ENCODE data around the gene NEURL4.
A peak's percentile ranks its signal among the peaks of the same experiment; 100 is the strongest.

NEURL4 gene

DNA sequence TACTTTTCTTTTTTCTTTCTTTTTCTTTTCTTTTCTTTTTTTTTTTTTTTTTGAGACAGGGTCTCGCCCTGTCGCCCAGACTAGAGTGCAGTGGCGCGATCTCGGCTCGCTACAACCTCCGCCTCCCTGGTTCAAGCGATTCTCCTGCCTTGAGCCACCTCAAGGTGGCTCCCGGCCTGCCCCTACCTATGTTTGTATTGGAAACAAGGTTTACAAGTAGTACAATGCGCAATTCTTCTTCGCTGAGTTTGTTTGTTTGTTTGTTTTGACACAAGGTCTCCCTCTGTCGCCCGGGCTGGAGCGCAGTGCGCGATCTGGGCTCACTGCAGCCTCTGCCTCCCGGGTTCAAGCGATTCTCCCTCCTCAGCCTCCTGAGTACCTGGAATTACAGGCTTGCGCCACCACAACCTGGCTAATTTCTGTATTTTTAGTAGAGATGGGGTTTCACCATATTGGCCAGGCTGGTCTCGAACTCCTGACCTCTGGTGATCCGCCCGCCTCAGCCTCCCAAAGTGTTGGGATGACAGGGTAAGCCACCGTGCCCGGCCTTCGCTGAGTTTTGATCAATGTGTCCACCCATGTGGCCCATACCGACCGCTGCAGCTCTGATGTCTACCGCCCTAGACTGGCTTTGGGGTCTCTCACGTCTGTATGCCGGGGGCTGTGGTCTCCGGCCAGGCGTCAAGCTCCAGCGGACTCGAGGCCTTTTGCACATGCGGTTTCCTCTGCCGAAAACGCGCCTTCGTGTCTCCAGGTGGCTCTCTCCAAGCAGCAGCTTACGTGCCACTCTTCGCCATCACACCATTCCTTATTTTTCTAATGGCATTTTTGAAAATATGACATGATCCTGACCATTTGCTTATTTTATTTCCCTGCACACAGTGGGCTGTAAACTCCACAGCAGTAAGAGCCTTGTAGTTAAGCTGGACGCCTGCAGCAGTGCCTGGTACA is 33.6 kb downstream of the NEURL4 start:
- DNase-seq, result no peak

DNA sequence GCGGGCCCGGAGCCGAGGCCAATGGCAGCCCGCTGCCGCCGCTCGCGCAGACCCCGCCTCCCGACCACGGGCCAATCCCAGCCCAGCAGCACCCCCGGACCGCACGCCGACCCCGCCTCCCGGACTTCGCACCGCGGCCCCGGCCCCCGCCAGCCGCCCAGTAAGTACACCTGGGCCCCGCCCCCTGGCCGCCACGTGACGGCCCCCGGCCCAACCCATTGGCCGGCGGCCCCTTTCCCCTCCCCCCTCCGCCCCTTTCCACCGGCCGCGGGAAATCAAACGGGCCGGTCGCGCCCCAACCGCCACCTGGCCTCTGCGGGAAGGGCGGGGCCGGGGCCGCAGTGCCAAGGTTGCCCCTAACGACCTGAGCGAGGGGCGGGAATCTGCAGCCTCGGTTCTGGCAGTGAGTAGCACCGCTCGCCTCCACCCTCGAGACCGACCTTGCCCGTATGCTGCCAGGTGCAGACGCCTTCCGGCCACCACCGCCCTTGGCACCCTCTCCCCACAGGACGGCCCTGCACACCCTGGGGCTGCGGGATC is 34.5 kb downstream of the NEURL4 start, which contains the start of gene YBX2:
YBX2 (minus strand) TSS at position 26 of the 540 bp plus-strand sequence. CDS start 139 bp downstream, outside the sequence.
- peak; percentile 72 for DNase-seq

DNA sequence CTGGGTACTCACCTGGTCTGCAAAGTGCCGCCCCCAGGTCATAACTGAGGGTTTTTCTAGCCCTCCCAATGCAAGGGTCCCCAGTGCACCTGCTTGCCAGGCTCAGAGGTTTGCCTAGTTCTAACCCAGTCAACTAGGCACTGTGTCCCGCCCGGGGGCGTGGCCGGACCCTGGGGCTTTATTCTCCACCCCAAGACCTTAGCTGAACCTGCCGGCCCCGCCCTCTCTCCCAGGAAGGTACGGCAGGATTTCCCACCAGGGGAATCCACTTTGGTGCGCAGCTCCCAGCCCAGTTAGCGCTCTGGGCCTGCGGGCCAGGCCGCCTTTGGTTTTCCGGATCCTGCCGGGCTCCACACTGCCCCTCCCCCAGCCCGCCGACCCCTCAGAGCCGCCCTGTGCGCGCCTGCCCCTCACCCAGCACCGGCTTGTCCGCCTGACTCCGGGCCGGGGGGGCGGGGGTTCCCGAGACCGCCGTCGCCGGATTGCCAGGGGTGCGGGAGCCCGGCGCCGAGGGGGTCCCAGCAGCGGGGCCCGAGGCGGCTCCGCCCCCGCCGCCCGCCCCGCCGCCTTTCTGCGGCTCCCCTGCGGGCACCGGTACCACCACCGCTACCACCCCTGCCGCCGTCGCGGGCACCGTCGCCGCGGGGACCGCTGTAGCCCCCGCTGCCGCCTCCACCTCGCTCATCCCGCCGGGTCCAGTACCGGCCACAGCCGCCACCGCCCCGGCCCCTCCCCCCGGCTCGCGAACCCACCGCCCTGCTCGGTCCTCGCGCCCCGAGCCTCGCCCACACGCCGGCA is 35.1 kb downstream of the NEURL4 start:
- peak; percentile 72 for DNase-seq

DNA sequence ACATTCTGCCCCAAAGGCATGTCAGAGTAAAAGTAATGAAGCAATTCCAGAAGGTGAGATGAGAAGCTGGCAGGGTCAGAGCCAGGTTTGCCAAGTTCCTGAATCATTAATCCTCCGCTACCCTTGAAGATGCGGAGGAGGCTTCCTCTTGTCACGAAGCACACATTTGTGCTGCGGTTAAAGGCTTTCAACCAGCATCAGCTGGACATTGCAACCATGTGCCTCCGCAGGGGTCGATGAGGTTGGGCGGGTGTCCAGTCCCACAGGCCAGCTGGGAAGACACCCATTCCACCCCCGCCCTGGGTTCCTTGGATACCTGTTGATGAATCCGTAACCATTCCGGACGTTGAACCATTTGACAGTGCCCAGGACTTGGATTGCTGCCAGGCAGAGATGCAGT is 36.0 kb downstream of the NEURL4 start:
- no peak for DNase-seq

DNA sequence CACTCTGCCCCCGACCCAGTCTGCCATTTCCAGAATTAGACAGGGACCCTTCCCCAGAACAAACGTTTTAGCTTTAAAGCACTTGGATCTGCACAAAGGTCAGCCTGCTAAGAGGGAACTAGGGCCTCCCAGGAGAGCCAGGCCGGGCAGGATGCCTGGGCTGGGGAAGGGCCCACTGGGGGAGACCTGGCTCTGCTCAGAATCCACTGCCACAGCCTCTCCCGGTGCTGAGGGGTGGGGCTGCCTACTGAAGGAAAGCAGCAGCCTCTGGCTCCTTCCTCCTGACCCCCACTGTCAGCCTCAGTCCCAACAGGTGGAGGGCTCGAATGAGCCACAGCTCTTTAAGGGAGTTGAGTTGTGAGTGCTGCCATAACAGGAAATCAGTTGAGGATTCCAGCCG is 36.4 kb downstream of the NEURL4 start:
- no peak for DNase-seq

DNA sequence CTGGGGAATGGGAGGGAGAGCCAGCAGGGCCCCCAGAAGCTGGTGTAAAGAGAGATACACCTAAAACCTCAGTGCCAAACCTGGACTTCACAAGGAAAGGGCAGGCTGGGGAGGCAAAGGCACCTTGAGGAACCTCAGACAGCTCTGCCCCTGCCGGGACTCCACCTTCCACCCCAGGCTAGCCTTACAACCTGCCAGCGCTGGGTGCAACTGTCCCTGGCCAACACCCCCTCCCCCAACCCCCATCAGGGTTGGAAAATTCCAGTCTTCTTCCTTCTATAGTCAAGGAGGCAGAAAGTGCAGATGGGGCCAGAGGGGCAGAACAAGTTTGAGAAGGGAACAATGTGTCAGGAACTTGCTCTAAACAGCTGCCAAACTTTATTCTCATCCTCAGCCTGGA is 36.9 kb downstream of the NEURL4 start:
- no peak for DNase-seq

DNA sequence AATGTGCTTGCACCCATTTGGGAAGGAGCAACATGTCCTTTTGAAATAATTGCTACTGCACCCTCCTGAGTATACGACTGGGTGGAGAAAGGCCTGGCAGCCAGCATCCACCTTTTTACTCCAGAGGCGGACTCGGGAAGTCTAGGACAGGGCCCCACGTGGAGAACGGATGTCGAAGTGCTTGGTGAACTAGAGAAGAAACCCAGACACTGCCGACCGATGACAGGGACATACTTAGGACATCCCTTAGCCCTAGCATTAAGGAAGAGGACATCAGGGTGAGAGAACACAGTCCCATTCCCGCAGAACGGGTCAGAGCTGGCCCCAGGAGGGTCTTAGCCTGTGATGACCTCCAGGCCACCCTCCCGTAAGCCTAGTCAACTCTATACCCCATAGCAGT is 38.5 kb downstream of the NEURL4 start:
- no peak for DNase-seq

DNA sequence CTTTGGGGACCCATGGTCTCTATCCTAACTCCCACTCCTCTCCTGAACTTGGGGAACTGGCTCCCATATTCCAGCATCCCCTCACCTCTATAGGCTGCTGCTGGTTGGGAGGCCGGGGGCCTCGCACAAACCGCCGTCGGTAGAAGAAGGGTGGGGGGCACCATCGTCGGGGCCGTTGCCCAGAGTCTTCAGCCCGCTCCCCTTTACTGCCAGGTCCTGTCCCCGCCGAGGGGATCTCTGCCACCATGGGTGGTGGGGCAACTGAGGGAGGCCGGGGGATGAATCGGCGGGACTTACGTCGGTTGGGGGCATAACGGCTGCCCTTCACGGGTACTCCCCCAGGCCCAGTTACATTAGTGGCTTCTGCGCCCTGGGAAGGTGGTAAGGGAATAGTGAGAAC is 39.0 kb downstream of the NEURL4 start:
- DNase-seq, result no peak

DNA sequence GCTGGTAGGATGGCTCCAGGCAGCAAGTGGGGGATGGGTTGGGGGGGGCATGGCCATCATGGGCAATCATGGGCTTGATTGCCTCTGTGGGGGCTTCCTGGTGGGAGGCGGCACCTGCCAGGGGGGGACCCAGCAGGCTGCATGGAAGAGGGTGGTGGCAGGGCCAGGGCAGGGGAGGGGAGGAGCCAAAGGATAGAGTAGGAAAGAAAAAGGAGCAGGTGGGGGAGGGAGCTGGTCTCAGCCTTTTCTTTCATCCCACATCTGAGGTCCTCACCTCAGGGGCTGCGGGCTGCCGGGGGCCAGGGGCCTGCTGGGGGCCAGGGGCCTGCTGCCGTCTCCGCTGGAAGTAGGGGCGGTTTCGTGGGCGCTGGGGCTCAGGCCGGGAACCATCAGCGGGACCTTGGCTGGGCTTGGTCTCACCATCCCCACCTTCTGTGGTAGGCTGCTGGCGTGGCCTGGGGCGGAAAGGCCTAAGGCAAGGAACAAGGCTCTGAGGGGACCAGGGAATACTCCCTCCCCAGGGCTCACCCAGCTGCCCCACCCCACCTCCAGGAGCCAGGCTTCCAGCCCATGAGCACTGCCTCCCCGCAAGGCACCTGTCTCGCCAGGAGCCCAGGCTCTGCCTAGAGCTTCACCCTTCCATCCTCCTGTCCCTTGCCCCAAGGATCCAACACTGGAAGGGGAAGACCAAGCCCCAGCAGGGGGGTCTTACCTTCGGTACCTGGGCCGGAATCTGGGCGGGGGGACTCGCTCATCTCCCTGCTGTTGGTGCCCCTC is 39.7 kb downstream of the NEURL4 start:
- no peak for DNase-seq

DNA sequence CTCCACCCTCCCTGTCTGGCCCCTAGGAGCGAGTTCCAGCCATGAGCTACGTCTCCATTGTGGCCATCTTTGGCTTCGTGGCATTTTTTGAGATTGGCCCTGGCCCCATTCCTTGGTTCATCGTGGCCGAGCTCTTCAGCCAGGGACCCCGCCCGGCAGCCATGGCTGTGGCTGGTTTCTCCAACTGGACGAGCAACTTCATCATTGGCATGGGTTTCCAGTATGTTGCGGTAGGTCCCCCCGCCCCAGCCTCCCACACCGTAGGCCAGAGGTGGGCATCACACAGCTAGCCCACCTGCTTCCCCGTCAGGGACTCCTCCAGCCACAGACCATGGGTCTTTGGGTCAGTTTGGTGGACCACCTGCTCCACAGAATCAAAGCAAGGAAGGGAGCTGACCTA is 43.5 kb downstream of the NEURL4 start:
- no peak for DNase-seq

DNA sequence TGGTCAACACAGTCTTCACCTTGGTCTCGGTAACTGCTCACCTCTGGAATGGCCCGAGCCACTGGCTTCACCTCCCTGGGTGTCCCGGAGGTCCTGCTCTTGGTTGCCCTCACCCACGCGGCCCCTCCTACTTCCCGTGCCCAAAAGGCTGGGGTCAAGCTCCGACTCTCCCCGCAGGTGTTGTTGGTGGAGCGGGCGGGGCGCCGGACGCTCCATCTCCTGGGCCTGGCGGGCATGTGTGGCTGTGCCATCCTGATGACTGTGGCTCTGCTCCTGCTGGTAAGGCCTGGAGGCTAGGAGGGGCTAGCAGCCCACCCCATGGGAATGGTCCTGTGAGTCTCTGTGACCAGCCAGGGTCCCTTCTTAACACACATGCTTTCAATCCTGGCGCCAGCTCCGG is 44.2 kb downstream of the NEURL4 start:
- no peak for DNase-seq

DNA sequence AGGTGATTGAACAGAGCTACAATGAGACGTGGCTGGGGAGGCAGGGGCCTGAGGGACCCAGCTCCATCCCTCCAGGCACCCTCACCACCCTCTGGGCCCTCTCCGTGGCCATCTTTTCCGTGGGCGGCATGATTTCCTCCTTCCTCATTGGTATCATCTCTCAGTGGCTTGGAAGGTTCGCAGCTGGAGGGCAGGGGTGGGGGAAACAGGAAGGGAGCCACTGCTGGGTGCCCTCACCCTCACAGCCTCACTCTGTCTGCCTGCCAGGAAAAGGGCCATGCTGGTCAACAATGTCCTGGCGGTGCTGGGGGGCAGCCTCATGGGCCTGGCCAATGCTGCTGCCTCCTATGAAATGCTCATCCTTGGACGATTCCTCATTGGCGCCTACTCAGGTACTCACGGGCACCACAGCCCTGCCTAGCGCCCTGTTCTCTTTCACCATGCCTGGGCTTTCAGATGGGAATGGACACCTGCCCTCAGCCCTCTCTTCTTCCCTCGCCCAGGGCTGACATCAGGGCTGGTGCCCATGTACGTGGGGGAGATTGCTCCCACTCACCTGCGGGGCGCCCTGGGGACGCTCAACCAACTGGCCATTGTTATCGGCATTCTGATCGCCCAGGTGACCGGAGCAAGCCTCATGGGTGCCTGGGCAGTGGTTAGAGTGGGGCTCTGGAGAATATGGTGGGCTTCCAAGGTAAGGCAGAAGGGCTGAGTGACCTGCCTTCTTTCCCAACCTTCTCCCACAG is 45.5 kb downstream of the NEURL4 start:
- no peak for DNase-seq

DNA sequence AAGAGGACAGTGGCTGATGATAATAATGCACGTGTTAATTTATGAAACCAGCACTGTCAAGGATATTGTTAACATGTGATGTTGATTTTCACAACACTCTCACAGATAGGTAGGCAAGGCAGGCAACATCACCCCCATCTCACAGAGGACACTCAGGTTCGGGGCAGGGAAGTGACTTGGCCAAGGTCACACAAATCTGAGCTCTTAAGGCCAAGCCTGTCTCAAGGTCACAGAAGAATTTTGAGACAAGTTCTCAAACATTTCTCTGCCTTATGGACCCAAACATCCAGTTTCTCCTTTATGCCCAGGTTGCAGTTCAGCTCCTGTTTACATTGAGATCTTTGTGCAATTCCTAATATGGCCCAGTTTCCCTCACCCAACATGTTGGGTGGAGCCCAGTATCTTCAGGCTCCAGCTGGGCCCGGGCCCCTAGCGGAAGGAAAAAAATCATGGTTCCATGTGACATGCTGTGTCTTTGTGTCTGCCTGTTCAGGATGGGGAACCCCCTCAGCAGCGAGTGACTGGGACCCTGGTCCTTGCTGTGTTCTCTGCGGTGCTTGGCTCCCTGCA is 46.3 kb downstream of the NEURL4 start:
- peak; percentile 90 for DNase-seq

DNA sequence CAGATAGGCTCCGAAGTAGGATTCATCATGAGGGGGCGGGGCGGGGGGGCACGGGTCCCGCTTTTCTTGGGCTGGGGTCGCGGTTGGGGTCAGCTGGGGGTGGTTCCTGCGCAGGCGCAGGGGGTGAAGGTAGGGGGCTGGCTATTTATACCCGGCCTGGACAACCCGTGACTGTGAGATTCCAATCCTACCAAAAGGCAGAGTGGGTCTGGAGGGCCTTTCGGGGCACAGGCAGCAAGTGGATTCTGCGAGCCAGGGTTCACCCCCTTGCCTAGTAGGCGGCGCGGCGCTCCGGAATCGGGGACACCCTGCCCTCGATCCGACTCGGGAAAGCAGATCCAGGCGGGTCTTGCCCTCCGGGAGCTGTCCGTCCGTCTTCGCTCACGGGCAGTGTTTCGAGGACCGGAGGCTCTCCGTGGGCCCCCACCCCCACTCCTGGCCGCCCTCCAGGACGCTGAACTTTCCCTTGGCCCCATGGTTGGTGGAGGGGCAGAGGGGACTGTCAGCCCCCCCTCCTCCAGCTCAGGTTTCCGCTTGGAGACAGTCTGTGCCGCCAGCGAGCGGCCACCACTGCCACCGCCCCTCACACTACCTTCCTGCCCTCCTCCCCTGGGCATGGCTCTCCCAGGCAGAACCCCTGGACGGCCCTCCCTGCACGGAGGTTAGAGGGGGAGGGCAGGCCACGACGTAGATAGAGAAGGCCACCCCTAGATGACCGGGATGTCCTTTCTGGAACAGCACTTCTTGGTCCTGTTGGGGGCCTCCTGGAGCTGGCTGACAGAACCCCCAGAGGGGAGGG is 47.0 kb downstream of the NEURL4 start:
- peak; percentile 6 for DNase-seq

DNA sequence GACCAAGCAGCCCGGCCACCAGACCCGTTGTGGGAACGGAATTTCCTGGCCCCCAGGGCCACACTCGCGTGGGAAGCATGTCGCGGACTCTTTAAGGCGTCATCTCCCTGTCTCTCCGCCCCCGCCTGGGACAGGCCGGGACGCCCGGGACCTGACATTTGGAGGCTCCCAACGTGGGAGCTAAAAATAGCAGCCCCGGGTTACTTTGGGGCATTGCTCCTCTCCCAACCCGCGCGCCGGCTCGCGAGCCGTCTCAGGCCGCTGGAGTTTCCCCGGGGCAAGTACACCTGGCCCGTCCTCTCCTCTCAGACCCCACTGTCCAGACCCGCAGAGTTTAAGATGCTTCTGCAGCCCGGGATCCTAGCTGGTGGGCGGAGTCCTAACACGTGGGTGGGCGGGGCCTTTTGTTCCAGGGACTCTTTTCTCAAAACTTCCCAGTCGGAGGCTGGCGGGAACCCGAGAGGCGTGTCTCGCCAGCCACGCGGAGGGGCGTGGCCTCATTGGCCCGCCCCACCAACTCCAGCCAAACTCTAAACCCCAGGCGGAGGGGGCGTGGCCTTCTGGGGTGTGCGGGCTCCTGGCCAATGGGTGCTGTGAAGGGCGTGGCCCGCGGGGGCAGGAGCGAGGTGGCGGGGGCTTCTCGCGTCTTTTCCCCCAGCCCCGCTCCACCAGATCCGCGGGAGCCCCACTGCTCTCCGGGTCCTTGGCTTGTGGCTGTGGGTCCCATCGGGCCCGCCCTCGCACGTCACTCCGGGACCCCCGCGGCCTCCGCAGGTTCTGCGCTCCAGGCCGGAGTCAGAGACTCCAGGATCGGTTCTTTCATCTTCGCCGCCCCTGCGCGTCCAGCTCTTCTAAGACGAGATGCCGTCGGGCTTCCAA is 47.8 kb downstream of the NEURL4 start, which contains the start of gene SLC2A4:
SLC2A4 (plus strand) TSS at position 645 of the 879 bp plus-strand sequence; CDS start at position 862, 217 bp downstream.
- peak; percentile 97 for DNase-seq

DNA sequence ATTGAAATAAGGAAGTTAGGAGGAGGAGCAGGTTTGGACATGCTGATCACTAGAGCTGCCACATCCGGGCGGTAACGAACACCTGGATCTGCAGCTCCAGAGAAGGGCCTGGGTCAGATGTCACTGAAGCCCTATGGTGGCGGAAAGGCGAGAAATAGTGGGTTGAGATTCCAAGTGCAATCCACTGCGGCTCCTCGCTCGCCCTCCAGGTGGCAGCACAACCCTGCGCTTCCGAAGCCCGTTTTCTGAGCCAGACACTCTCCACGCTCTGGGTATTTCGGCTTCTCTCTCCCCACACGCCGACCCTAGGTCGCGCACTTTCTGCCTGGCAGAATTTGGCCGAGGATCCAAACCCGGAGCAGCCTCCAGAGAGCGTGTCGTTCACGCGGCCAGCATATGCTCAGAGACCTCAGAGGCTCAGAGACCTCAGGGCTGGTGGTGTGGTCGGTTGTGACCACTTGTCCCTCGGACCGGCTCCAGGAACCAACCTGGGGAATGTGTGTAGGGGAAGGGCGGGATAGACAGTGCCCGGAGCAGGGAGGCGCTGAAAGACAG is 48.5 kb downstream of the NEURL4 start:
- peak; percentile 91 for DNase-seq

DNA sequence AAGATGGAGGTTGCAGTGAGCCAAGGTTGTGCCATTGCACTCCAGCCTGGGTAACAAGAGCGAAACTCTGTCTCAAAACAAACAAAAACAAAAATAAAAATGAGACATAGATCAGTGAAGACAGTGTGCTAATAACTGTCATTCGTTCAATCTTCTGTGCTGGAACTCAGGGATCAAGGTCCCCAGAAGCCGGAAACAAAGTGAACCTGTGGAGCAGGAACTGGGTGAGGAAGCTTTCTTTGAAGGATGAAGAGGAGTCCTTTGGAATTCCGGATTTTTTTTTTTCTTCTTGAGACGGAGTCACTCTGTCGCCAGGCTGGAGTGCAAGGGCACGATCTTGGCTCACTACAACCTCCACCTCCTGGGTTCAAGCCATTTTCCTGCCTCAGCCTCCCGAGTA is 49.7 kb downstream of the NEURL4 start:
- DNase-seq, result no peak

DNA sequence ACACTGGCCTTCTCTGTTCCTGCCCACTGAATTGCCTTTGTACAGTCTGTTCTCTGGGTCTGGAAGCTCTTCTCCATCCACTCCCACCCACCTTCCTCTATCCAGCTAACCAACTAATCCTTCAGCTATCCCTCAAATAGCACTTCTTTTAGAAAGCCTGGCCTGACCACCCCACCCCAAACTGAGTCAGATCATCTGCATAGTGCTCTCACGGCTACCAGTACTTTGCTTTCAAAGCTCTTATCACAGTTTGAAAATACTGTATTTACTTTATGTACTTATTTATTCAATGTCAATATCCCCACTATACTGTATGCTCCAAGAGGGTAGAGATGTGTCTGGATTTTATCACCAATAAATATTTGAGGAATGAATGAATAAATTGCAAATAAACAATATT is 62.4 kb downstream of the NEURL4 start:
- no peak for DNase-seq
